ENCODE measurements around the gene LRP5.

- no peak for TF ChIP-seq CTCF (IDR thresholded peaks at IDR 0.05)
- TF ChIP-seq POLR2A (IDR thresholded peaks at IDR 0.05), result no peak
These were observed 44.5 kb upstream of the LRP5 start for GRCh38 chr11:68267881-68268240.
